Measurements from ENCODE around the gene CHKA.

The CHKA gene

DNA sequence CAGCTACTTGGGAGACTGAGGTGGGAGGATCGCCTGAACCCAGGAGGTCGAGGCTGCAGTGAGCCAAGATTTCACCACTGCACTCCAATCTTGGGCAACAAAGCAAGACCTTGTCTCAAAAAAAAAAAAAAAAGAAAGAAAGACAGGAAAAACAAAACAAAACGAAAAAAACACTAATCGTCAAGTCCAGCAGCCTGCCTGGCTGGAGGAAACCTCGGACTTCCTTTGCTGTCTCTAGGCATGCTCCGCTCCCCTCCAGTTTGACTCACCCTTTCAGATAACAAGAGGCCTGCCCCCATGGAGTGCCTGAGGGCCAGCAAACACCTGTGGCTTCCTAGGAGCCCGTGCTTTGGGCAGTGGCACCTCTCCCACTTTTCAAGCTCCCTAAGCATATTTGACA is 28.8 kb upstream of the CHKA start:
- no peak for DNase-seq (ENCODE audit: low spot score)
- TF ChIP-seq, protein P1, sequence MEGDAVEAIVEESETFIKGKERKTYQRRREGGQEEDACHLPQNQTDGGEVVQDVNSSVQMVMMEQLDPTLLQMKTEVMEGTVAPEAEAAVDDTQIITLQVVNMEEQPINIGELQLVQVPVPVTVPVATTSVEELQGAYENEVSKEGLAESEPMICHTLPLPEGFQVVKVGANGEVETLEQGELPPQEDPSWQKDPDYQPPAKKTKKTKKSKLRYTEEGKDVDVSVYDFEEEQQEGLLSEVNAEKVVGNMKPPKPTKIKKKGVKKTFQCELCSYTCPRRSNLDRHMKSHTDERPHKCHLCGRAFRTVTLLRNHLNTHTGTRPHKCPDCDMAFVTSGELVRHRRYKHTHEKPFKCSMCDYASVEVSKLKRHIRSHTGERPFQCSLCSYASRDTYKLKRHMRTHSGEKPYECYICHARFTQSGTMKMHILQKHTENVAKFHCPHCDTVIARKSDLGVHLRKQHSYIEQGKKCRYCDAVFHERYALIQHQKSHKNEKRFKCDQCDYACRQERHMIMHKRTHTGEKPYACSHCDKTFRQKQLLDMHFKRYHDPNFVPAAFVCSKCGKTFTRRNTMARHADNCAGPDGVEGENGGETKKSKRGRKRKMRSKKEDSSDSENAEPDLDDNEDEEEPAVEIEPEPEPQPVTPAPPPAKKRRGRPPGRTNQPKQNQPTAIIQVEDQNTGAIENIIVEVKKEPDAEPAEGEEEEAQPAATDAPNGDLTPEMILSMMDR (IDR thresholded peaks at IDR 0.05; ENCODE audit: borderline replicate concordance, control extremely low read depth, extremely low read depth, insufficient read depth, missing control alignments): no peak
- in situ Hi-C loops (cut with MboI; ENCODE audit: low sequenced_read_pairs, unreplicated experiment): no loop called here

DNA sequence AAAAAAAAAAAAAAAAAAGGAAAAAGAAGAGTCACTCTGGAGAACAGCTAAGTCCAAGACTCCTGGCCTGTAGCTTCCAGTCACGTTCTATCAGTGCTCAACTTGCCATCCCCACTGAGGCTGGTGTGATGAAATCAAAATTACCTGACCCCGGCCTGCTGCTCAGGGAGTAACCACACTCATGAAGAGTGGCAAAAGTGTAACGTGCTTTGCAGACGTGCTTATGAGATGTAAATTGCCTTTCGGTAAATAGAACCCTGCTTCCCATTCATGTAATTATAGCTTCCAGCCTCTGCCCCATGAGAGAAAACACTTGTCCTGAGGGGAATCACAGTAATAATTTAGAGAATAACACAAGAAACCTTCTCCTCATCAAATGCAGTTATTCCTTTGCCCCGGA is 28.2 kb upstream of the CHKA start:
- in situ Hi-C loops (cut with MboI; ENCODE audit: low sequenced_read_pairs, unreplicated experiment): no loop called here
- DNase-seq (ENCODE audit: low spot score): no peak
- TF ChIP-seq, protein P1 (IDR thresholded peaks at IDR 0.05; ENCODE audit: borderline replicate concordance, control extremely low read depth, extremely low read depth, insufficient read depth, missing control alignments): no peak

DNA sequence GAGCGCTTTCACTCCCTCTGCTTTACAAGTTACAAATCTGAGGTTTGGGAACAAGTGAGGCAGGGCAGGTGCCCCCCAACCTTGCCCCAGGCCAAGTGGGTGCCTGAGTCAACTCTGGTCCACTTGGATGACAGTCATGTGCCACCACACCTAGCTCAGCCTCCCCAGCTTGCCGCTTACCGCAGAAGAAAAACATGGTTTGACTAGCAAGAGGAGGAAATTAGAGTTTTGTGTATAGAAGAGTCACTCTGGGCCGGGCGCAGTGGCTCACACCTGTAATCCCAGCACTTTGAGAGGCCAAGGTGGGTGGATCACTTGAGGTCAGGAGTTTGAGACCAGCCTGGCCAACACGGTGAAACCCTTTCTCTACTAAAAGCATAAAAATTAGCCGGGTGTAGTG is 27.7 kb upstream of the CHKA start:
- TF ChIP-seq, protein P1 (IDR thresholded peaks at IDR 0.05; ENCODE audit: borderline replicate concordance, control extremely low read depth, extremely low read depth, insufficient read depth, missing control alignments): no peak
- no peak for DNase-seq (ENCODE audit: low spot score)
- in situ Hi-C loops (cut with MboI; ENCODE audit: low sequenced_read_pairs, unreplicated experiment): no loop called here

DNA sequence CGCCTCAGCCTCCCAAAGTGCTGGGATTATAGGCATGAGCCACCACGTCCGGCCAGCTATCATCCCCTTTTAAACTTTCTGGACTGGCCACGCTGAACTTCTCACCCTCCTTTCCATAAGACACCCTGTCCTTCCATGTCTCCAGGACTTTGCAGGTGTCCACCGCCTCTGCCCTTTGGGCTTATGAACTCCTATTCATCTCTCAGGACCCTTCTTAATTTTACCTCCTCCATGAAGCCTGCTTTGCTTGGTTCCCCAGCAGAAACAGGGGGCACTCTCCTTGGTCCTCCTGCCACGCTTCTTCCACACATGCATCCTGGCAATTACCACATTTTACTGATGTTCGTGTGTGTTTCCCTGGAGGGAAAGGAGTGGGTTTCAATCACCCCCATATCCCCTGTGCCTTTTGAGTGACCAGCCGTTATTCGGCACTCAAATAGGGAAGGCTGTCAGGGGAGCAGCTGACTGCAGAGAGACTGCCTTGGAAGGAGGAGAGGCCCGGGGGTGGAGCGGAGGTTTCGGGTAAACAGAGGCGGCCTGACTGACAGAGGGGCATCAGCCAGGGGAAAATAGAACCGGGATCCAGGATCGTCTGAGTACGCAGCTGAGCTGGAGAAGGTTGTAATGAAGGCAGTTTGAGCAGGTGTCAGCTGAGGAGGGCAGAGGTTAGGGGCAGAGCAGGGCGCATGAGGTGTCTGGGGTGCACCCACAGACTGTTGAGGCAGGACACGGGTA is 27.1 kb upstream of the CHKA start:
- no peak for DNase-seq (ENCODE audit: low spot score)
- TF ChIP-seq, protein P1 (IDR thresholded peaks at IDR 0.05; ENCODE audit: borderline replicate concordance, control extremely low read depth, extremely low read depth, insufficient read depth, missing control alignments): no peak
- in situ Hi-C loops (cut with MboI; ENCODE audit: low sequenced_read_pairs, unreplicated experiment): no loop called here

DNA sequence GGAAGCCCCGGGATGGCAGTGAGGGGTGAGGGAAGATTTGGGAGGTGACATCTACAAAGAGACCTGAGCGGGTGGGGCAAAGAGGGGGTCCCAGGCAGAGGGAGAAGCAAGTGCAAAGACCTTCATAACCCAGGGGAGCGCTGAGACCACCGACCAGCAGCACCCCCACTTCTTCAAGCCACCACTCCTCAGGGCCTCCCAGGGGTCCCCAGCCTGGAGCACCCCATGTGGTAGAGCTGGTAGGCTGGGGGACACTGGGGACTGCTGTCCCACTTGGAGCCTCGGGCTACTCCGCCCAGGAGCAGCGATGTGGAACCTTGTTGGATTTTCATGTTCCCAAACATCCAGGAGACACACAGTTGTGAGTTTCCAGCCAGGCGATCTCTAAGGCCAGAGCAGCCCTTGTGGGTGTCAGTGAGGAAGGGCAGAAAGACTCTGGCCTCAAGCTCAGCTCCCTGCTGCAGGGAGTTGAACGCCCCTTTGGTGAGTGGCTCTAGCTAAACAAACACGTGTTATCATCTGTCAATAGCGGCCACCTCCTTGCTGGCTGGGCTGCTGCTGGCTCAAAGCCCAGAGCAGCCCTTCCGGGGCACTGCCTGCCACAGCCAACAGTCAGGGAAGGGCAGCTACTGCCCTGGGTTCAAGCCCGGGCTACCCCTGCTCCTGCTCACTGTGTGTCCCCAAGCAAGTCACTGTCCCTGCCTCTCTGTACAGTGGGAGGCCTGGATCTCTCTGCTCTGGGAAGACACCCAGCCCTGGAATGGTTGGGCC is 25.7 kb upstream of the CHKA start:
- TF ChIP-seq, protein P1 (IDR thresholded peaks at IDR 0.05; ENCODE audit: borderline replicate concordance, control extremely low read depth, extremely low read depth, insufficient read depth, missing control alignments): no peak
- in situ Hi-C loops (cut with MboI; ENCODE audit: low sequenced_read_pairs, unreplicated experiment): no loop called here
- DNase-seq (ENCODE audit: low spot score): no peak

DNA sequence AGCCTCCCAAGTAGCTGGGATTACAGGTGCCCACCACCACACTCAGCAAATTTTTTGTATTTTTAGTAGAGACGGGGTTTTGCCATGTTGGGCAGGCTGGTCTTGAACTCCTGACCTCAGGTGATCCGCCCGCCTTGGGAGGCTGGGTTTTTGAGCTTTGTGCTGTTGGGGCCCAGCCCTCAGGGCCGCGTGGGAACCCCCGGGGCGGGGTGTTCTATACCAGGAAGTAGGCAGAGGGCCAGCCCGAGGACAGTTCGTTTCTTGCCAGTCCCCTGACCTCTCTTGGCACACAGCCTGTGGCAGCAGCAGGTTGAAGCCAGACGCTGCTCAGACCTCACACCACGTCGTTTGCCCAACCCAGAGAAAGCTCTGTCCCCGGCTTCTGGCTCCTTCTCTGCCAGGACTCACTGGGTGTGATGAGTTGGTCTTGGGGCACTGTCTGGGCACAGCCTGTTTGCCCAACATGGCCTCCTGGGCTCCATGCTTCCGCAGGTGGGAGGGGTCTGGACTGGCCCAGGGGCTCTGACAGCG is 24.9 kb upstream of the CHKA start:
- in situ Hi-C loops (cut with MboI; ENCODE audit: low sequenced_read_pairs, unreplicated experiment): no loop called here

More for the DNA sequence above, 24.9 kb upstream of the CHKA start:
- TF ChIP-seq, protein P1 (IDR thresholded peaks at IDR 0.05; ENCODE audit: borderline replicate concordance, control extremely low read depth, extremely low read depth, insufficient read depth, missing control alignments): no peak
- DNase-seq (ENCODE audit: low spot score): no peak
